Hypothalamus (tissue), 51 donors: ENCODE results near the gene MLEC.
A peak's percentile ranks its signal among the peaks of the same experiment; 100 is the strongest.
"Not testable (repeated sequence)": the region's sequence is repeated elsewhere in the genome, so short reads cannot be mapped to it uniquely, and the experiment has no call there.

ENCODE experiments used
- DNase-seq, 51 donors: peaks; one replicate each; lab custom pipeline; 2025; lab: John Stamatoyannopoulos, UW

MLEC gene

GRCh38 chr12:120719496-120720233 lies 32.7 kb downstream of the MLEC start:
- DNase-seq, result no peak

- peak in 32 of 51 donors; percentile 9 to 76 (median 38) for DNase-seq
Observed at GRCh38 chr12:120720234-120720986, 33.5 kb downstream of the MLEC start.

- DNase-seq, result no peak
Observed at GRCh38 chr12:120720987-120721801, 34.2 kb downstream of the MLEC start.

DNA sequence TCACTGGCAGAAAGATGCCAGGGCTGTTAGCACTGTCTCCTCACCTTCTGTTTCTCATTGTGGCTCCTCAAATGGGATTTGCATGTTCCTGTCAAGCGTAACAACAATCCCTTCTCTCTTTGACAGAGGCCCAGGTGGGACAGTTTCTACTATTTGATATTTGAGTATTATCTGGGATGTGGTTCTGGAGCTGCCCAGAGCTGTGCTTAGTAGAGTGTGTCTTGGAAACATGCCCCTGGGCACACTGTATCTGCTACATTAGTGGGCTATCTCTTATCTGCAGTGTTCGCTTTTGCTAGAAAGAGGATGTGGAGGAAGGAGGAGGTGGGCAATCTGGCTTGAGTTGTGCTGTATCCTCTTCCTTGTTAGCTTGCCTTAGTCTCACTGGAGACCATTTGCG lies 34.9 kb downstream of the MLEC start:
- DNase-seq, result no peak

DNA sequence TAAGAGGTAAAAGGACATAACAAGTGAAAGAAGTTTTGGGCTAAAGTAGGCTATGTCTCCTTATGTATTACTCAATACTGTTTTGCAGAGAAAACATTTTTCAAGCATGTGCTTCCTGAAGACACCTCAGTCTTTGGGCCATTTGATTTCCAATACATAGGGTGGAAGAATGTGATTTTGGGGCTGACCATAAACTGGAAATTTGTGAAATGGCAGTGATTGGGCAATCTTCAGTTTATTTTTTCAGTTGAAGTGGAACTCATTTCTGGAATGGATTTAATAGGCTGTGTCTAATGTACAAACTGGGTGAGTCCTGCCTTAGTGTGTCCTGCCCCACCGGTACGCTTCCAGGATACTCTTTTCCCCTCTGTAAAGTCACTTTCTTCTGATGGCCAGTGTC lies 35.8 kb downstream of the MLEC start:
- DNase-seq, result no peak

DNA sequence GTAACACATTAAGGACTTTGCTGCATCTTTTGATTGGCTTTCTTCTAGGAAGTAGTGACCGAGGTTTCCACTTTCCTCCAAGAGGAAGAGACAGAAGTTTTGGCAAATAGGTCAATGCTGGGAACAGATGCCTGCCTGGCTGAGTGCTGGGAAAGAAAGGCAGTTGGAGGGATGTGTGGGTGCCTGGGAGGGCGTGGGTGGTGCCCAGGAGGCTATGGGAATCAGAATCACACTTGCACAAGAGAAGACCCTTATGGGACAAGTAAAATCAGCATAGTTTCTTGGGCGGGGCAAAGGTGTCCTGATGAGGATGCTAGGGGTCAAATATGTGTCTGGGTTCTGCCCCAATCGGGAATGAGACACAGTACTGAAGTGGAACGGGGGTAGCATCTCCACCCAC lies 37.8 kb downstream of the MLEC start:
- no peak for DNase-seq

GRCh38 chr12:120725151-120725658 lies 38.3 kb downstream of the MLEC start:
- no peak for DNase-seq

DNA sequence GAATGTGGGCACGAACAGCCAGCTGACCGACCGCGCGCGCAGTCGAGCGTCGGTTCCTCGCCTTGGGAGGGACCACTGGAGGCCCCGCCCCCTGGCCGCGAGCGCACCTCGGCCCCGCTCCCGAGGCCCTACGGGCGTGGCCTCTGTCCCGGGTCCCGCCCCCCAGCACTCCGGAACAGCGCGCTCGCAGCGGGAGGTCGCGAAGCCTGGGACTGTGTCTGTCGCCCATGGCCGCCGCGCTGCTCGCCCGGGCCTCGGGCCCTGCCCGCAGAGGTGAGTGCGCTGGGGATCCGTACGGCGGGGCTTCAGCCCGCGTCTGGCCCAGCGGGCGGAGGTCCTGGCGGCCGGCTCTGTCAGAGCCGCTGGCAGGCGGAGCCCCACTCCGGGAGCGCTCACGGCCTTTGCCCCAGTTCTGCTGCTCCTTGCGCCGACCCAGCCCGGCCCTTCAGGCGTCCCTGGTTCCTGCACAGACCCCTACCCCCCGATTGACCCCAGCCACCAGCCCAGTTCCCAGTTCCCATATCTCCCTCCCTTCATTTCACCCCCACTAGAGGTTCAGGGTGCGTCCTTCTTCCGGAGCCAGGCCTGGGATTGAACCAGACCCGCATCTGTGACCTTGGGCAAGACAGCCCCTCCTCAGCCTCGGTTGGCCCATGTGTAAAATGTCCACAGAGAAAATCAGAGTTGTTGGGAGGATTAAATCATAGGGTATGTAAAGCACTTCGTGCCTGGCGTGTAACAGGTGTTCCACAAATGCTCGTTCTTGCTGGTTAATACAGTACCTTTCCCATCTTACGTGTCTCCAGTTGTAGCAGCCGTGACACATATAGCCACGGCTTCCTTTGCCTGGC lies 38.9 kb downstream of the MLEC start, which contains the start of gene ACADS:
Gene ACADS, plus strand, starts transcription at position 168 of the 851 bp plus-strand sequence. Its CDS starts 60 bp downstream, at position 228.
- peak in 50 of 51 donors; percentile 11 to 86 (median 68) for DNase-seq

DNA sequence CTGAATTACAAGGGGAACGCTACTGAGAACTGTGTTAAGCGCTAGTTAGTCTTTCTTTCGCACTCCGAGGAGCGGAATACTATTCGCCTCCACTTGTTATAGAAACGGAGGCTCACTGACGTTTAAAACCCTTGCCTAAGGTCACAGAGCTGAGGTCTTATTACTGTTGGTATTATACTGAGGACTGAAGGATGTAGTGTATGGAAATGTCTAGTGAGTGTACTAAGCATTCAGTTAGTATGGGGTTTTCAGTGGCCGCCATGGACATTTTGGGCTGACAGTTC lies 39.5 kb downstream of the MLEC start:
- no peak for DNase-seq

DNA sequence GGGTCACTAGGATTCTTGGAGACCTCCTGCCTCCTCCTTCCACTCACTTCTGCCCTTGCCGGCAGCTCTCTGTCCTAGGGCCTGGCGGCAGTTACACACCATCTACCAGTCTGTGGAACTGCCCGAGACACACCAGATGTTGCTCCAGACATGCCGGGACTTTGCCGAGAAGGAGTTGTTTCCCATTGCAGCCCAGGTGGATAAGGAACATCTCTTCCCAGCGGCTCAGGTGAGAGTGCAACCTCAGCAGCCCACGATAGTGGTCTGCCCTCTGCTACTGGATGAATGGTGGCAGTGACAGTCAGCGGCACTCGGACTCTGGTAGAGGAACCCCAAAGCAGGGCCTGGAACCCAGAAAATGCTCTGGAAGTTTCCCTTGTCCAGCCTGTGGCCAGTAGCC lies 40.0 kb downstream of the MLEC start:
- DNase-seq, result no peak

GRCh38 chr12:120732198-120732597 lies 45.2 kb downstream of the MLEC start:
- DNase-seq, result not testable (repeated sequence)

DNA sequence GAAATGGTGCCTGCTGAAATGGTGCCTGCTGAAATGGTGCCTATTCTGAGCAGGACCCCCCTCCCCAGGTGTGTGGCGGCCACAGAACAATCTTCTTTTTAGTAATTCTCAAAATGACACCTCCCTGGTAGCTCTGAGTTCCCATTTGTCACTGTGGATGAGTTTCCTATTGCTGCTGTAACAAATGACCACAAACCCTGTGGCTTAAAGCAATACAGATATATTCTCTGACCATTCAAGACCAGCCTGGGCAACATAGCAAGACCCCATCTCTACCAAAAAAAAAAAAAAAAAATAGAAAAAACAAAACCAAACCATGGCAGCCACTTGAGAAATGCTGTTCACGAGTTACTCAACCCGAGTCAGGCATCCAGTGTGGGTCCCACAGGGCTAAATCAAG lies 46.6 kb downstream of the MLEC start:
- DNase-seq, result no peak

DNA sequence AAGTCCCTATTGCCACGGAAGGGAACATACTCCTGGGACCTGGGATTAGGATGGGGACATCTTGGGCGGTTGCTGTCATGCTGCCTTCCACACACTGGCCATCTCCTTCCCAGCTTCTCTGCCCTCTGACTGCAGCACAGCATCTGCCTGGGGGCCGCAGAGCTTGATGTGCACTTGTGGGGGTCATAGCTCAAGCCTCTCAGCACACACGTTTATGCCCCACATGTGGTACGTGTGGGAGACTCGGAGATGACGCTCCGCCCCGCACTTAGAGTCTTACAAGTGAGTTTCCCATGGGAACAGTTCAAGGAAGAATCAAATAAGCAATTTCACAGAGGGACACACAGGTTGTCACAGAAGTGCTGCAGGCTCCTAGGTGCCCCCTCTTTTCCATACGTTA lies 47.3 kb downstream of the MLEC start:
- DNase-seq, result no peak

DNA sequence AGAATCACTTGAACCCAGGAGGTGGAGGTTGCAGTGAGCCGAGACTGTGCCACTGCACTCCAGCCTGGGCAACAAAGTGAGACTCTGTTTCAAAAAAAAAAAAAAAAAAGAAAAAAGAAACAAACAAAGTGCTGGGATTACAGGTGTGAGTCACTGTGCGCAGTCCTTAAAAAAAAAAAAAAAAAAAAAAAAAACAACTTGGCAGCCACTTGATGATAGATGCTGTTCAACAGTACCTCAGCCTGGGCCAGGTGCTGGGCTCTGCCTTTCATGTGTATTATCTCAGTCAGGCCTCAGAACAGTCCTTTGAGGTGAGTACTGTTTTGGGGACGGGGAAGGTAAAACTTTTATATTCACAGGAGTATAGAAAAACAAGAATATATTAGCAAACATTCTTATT lies 48.2 kb downstream of the MLEC start:
- DNase-seq, result no peak

GRCh38 chr12:120736404-120737331 lies 49.7 kb downstream of the MLEC start:
- no peak for DNase-seq

DNA sequence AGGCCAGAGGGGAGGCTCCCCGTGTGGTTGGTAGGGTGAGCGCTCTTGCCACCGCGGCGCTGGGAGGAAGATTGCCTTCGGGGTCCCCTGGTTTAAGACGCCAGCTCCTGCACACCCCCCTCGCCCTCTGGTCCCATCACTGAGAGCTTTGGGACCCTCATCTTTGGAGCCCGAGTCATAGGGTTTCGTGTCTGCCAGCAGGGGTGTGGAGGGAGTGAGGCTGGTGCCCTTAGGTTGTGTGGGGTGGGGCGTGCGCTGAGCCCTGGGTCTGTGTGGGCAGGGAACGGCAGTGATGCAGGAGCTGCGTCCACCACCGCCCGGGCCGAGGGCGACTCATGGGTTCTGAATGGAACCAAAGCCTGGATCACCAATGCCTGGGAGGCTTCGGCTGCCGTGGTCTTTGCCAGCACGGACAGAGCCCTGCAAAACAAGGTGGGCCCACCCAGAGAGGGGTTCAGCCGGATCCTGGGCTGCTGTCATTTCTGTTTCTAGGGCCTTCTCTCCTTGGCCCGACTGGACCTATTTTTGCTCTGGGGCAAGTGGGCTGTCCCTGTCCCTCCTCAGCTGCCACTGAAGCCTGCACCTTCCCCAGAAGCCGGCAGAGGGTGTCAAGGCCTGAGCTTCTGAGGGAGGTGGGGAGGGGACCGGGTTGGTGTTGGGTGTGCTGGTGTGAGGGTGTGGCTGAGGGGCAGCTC lies 50.8 kb downstream of the MLEC start:
- DNase-seq, result no peak

- no peak for DNase-seq
Observed at GRCh38 chr12:120738252-120739030, 51.5 kb downstream of the MLEC start.
